Activated gamma-delta T cell treated with anti-CD3 and anti-CD28 coated beads, Interleukin-2, amount 50 U/mL, for 16 hours (primary cell): ENCODE data around the gene ROR2.

Experiments
- DNase-seq: peaks from one replicate; pipeline ENCODE4 v3.0.0-alpha.2; 2020; ENCODE audit warnings: low read depth

The ROR2 gene

DNA sequence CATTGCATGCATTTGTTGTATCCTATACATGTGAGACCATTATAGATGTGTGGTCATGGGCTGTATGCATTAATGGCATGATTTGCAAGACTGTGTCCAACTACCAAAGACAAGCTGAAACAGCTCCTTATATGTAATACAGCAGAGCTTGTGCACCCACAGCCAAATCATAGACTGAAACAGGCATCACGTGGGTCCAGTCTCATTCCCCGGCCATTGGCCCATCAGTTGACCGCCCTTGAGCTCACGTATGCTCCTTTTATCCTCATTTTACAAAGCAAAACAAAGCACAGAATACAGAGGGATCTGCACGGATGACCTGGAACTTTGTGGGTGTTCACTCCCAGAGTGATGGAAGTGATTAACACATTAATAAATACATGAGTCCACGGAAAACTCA is 109.1 kb downstream of the ROR2 start:
- no peak for DNase-seq

- no peak for DNase-seq
Observed at GRCh38 chr9:91840469-91840868, 109.6 kb downstream of the ROR2 start.

- DNase-seq: no peak
Observed at GRCh38 chr9:91839926-91840465, 110.0 kb downstream of the ROR2 start.

GRCh38 chr9:91837981-91838731 is 111.9 kb downstream of the ROR2 start:
- no peak for DNase-seq

DNA sequence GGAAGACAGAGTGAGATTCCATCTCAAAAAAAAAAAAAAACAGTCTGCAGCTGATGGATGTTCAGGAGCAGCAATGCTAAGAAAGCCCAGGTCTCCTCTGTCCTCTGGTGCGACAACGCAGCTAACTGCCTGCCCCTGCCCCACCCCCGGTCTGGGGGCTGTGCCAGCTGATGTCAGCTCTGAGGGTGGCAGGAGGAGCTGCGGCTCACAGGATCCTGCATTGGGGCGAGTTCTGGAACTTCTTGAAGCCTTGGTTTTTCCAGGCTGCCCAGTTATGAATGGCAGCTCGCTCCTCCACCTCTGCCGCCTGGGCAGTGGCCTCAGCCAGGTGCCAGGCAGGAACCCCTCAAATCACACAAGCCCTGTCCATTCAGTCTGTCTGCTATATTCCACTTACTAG is 113.5 kb downstream of the ROR2 start:
- DNase-seq: no peak

DNA sequence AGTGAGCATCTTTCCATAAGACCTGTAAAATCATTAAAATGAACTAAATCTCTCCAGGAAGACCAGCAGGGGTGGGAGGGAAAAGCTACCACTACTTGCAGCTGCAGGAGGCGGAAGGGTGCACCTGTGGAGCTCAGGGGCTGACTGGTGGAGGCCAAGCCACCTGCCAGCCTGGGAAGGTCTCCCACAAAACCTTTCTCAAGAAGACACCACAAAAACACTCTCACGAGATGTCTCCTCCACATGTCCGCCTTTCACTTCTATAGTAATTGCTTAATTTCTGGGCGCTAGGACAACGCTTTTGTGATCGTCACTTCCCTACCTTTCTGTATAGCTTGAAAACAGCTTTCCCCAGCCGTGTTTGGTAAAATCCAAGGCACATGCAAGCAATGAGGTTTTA is 114.4 kb downstream of the ROR2 start:
- DNase-seq: no peak

- no peak for DNase-seq
Observed at GRCh38 chr9:91835216-91835615, 114.8 kb downstream of the ROR2 start.

DNA sequence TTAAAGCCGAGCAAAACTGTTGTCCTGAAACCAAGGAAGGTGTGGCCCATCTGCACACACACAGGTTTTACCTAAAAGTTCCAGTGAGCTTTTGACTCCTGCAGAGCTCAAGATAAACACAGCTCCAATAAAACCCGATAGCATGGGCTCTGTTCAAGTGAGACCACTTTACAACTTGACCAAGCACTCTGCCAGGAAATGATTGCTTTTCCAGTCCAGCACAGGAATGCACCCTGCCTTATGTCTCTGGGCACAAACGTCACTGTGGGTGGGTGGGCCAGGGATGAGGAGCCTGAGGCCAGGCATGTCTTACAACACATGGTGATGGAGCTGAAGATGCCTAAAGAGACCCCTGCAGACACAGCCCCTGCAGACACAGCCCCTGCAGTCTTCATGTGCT is 115.3 kb downstream of the ROR2 start:
- DNase-seq: no peak

GRCh38 chr9:91833878-91834255 is 116.2 kb downstream of the ROR2 start:
- no peak for DNase-seq

GRCh38 chr9:91833096-91833877 is 116.7 kb downstream of the ROR2 start:
- no peak for DNase-seq

- DNase-seq: no peak
Observed at GRCh38 chr9:91832322-91832721, 117.7 kb downstream of the ROR2 start.

GRCh38 chr9:91825866-91826265 is 124.2 kb downstream of the ROR2 start:
- DNase-seq: no peak

DNA sequence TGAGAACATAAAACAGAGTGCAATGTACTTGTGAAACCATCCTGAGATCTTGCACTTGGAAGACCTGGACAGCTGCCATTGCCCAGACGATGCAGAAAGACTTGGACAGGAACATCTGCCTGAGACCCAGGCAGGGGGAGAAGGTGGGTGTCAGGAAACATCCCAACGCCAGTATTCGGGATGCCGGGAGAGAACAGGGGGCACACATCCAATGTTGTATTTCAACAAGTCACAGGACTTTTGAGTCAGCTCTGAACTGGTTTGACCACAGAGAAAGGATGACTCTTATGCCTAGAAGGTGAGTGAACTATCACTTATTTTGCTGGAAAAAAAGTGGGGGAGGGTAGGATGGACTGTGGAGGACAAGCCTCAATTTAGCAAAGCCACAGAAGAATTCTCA is 124.6 kb downstream of the ROR2 start:
- no peak for DNase-seq

GRCh38 chr9:91824601-91825305 is 125.3 kb downstream of the ROR2 start:
- DNase-seq: no peak

DNA sequence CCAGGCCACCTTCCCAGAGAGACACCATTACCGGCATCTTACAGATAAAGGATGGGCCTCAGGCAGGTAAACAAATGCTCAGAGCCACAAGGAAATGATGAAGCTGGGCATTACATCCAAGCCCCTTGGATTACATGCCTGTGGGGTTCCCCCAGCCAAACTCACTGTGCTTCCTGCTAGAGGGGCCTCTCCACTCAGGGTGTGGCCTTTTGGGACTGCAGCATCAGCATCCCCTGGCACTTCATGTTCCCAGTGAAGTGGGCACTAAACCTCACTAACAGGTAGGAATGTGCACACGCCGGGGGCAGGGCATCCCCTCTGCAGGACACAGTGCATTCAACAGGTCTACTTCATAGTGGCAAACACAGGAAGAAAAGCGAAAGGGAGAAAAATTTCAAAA is 125.9 kb downstream of the ROR2 start:
- DNase-seq: no peak

DNA sequence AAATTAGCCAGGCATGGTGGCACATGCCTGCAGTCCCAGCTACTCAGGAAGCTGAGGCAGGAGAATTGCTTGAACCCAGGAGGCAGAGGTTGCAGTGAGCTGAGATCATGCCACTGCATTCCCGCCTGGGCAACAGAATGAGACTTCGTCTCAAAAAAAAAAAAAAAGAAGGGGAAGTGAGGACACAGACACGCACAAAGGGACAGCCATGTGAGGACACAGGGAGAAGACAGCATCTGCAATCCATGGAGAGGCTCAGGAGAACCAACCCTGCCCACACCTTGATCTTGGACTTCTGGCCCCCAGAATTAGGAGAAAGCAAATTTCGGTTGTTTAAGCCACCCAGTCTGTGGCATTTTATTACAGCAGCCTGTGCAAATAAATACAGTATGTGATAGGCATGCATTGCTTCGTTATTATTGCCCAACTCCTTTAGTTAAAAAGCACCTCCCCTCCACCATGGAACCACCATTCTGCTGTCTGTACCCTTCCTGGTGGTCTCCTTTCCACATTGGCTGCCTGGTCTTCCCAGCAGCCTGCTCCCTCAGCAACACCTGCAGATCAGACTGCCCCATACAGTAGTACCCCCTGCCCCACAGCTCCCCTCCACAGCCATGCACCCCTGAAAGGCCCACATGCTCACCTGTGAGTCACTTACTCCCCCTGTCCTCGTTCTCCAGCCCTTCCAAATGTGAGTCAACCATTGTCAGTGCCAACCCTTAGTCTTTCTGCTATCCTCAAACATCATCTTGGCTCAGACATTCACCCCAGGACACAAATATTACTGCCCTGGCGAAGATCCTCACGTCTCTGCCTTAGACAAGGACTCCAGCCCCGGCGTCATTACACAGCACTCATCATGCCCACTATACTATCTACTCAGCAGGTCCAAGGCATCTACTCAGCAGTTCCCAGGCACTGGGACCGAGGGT is 128.8 kb downstream of the ROR2 start:
- no peak for DNase-seq

GRCh38 chr9:91820126-91820750 is 129.8 kb downstream of the ROR2 start:
- no peak for DNase-seq

- DNase-seq: no peak
Observed at GRCh38 chr9:91818647-91819403, 131.2 kb downstream of the ROR2 start.

- DNase-seq: no peak
Observed at GRCh38 chr9:91818225-91818585, 131.8 kb downstream of the ROR2 start.

GRCh38 chr9:91817493-91818224 is 132.4 kb downstream of the ROR2 start:
- no peak for DNase-seq
